ENCODE results near the gene CLTCL1.
"Not testable (repeated sequence)": the region's sequence is repeated elsewhere in the genome, so short reads cannot be mapped to it uniquely, and the experiment has no call there.

Gene CLTCL1

GRCh38 chr22:19175026-19175601, 116.4 kb downstream of the CLTCL1 start:
- DNase-seq, result no peak

- DNase-seq, result no peak
These were observed 117.2 kb downstream of the CLTCL1 start for GRCh38 chr22:19174106-19175025.

GRCh38 chr22:19173047-19174035, 118.2 kb downstream of the CLTCL1 start:
- DNase-seq, result no peak

- DNase-seq, result no peak
These were observed 119.1 kb downstream of the CLTCL1 start for GRCh38 chr22:19172213-19173046.

- DNase-seq, result no peak
These were observed 121.6 kb downstream of the CLTCL1 start for GRCh38 chr22:19169947-19170318.

- no peak for DNase-seq
These were observed 122.2 kb downstream of the CLTCL1 start for GRCh38 chr22:19169002-19169946.

- DNase-seq, result no peak
These were observed 123.2 kb downstream of the CLTCL1 start for GRCh38 chr22:19168088-19168890.

GRCh38 chr22:19167106-19167869, 124.2 kb downstream of the CLTCL1 start:
- DNase-seq, result no peak

GRCh38 chr22:19166421-19166820, 125.1 kb downstream of the CLTCL1 start:
- no peak for DNase-seq

GRCh38 chr22:19164425-19164824, 127.1 kb downstream of the CLTCL1 start:
- DNase-seq, result no peak

GRCh38 chr22:19158649-19159048, 132.9 kb downstream of the CLTCL1 start:
- not testable (repeated sequence) for DNase-seq

- not testable (repeated sequence) for DNase-seq
These were observed 135.4 kb downstream of the CLTCL1 start for GRCh38 chr22:19156109-19156508.

- no peak for DNase-seq
These were observed 138.3 kb downstream of the CLTCL1 start for GRCh38 chr22:19152942-19153883.

GRCh38 chr22:19151329-19152191, 140.0 kb downstream of the CLTCL1 start:
- DNase-seq, result no peak

- no peak for DNase-seq
These were observed 140.8 kb downstream of the CLTCL1 start for GRCh38 chr22:19150482-19151328.

GRCh38 chr22:19149991-19150390, 141.5 kb downstream of the CLTCL1 start, which contains the start of gene GSC2:
Gene GSC2 (minus strand): TSS chr22:19150292. CDS start chr22:19150283, 9 bp downstream.
- no peak for DNase-seq

Measured in right kidney (tissue), 1 donor.